GM19328 (cell line): ENCODE results near the gene MDN1.
"Not testable (repeated sequence)": the region's sequence is repeated elsewhere in the genome, so short reads cannot be mapped to it uniquely, and the experiment has no call there.

Experiments used
- ATAC-seq: cut with Tn5 transposase; IDR thresholded peaks from one replicate; pipeline ENCODE4 v1.9.1; 2021; ENCODE audit warnings: mild to moderate bottlenecking, moderate library complexity; ENCODE audit not compliant: unreplicated experiment

MDN1 gene

DNA sequence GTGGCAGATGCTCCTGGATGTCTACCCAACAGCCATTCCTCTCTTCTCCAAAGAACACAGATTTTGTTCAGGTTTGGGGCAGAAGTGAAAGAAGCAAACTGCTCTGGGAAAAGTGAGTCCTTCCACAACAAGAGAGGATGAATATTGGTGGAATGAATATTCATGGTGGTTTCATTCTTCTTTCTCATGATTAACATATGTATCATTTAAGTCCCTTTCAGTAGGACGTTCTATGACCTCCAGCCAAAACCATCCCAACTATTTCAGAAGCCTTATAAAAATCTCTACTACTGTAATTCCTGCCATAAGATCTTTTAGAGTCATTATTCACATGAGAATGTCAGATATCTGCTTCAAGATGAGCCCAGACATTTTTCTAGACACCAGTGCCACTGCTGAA, 44.4 kb downstream of the MDN1 start:
- no peak for ATAC-seq

DNA sequence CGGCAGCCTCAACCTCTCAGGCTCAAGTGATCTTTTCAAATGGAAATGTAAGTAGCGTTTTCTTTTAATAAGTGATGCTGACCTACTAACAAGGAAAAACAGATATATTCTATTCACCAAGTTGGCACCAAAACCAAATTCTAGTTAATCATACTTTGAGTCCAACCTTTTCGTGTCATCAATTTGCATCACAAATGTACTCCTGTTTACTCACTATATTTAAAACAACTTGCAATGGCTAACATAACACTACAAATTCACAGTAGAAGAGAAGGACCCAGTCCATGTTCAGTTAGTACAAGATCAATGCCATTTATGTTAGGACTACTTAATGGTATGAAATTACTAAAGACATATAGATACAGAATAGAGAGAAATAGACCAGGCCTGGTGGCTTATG, 50.0 kb downstream of the MDN1 start:
- ATAC-seq = no peak

DNA sequence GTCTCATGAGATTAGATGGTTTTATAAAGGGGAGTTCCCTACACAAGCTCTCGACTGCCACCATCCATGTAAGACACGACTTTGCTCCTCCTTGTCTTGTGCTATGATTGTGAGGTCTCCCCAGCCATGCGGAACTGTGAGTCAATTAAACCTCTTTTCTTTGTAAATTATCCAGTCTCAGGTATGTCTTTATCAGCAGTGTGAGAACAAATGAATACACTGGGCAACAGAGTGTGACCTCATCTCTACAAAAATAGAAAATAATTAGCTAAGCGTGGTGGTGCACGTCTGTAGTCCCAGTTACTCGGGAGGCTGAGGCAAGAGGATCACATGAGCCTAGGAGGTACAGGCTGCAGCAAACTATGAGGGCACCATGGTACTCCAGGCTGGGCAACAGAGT, 51.3 kb downstream of the MDN1 start:
- ATAC-seq = no peak

GRCh38 chr6:89763550-89763949, 56.0 kb downstream of the MDN1 start:
- ATAC-seq = no peak

DNA sequence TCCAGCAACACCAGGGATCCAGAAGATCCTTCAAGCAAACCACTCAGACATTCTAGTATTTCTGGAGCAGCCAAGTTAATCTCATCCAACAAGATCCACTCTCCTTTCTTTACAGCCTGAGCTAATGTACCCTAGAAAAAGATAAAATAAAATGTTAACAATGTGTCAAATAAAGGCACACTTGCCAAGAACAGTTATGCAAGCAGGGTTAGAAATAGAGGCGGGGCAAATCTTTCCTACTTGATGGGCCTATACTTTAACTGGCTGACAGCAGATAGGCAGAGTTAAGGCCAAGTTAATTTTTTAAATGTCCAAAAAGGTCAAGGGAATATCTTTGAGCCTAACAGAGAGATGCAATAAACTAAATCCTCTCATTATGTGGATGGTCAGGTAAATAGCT, 60.8 kb downstream of the MDN1 start:
- ATAC-seq = no peak

DNA sequence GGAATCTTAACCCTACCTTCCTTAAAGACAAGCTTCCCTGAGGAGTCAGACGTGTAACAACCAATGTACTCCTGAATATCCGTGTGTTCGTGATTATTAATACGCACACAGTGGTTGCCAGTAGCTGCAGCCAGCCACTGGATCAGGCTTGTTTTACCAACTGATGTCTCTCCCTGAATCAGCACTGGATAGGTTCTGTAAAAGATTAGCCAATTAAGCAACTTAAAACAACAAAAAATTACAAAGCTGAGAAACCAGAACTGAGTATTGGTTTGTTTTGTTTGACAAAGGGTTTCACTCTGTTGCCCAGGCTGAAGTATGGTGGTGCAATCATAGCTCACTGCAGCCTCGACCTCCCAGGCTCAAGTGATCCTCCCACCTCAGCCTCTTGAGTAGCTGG, 69.3 kb downstream of the MDN1 start:
- ATAC-seq = no peak

DNA sequence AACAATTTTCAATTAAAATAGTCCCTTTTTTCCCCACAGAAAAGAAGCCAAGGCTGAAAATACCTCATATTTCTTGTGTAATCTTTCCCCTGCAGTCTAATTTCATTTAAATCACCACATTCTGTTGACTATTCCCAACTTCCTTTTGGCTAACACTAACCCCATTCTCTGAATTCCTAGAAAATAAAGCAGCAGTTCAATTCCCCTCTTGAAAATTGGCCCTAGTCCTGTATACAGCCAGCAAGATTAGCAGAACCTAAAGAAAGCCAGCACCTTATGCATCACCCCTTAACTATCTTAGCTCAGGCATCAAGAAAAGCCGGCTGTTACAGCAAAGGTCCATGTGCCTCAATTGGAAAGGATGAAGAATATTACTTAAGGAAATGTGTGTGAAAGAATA, 69.7 kb downstream of the MDN1 start:
- ATAC-seq = no peak

- no peak for ATAC-seq
Observed at GRCh38 chr6:89745716-89746115, 73.9 kb downstream of the MDN1 start.

DNA sequence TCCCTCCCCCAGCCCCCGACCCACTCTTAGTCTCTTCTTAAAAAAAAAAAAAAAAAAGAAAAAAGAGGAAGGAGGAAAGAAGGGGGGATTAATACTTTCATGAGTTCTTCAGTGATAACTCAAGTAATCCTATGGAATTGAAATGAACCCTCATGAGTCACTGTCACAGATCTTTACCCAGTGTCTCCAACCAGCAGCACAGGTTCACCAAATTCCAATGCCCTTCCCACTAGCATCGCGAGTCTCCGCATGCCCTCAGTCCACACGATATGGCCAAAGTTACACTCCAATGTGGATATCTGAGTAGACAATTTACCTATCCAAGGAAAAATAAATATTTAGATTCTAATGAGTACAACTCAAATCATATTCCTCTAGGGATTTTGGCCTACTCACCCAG, 74.5 kb downstream of the MDN1 start:
- ATAC-seq = no peak

DNA sequence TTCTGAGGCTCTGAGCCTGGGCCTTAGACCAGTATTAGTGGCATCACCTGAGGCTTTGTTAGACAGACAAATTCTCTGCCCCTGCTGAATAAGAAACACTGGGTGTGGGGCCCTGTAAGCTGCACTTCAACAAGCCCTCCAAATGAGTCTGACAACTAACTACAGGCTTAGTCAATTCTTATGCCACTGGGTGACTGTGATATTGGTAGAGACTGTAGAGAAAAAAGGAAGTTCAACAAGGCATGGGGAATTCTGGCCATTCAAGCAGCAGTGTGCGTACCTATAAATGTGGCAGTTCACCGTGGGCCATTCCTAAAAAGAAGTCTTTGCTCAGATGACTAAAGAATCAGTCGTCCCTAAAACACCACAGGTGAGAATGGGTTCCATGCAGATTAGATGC, 82.7 kb downstream of the MDN1 start:
- no peak for ATAC-seq

GRCh38 chr6:89734526-89734925, 85.1 kb downstream of the MDN1 start:
- ATAC-seq = no peak

GRCh38 chr6:89731924-89732567, 87.5 kb downstream of the MDN1 start:
- ATAC-seq = no peak

DNA sequence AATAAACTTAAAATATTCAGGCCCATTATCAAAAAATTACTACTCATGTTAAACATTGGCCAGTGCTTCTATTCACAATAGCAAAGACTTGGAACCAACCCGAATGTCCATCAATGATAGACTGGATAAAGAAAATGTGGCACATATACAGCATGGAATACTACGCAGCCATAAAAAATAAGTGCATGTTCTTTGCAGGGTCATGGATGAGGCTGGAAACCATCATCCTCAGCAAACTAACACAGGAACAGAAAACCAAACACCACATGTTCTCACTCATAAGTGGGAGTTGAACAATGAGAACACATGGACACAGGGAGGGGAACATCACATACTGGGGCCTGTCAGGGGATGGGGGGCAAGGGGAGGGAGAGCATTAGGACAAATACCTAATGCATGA, 88.3 kb downstream of the MDN1 start:
- not testable (repeated sequence) for ATAC-seq

DNA sequence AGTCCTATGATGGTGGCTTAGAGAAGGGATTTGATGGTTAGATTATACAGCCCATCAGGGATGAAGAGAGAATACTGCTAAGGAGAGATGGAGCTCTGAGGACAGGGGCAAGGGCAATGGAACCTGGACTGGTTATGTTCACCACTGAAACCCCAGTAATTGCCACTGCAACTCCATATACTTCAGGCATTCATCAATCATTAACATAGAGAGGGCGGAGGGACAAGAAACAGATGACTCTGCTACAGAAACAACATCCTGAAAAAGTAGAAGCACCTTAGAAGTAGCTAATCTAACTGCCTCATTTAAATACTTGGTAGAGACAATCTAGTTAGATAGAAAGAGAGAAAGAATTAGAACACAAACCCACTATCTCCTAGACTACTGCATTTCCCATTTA, 89.8 kb downstream of the MDN1 start:
- no peak for ATAC-seq

- no peak for ATAC-seq
Observed at GRCh38 chr6:89727501-89727900, 92.1 kb downstream of the MDN1 start.

- no peak for ATAC-seq
Observed at GRCh38 chr6:89724981-89725380, 94.6 kb downstream of the MDN1 start.

- ATAC-seq = no peak
Observed at GRCh38 chr6:89723046-89723445, 96.5 kb downstream of the MDN1 start.

GRCh38 chr6:89716532-89716931, 103.1 kb downstream of the MDN1 start:
- ATAC-seq = no peak

GRCh38 chr6:89711801-89712200, 107.8 kb downstream of the MDN1 start:
- ATAC-seq = no peak

- ATAC-seq = no peak
Observed at GRCh38 chr6:89708316-89708715, 111.3 kb downstream of the MDN1 start.

- no peak for ATAC-seq
Observed at GRCh38 chr6:89707766-89708165, 111.8 kb downstream of the MDN1 start.

- ATAC-seq = no peak
Observed at GRCh38 chr6:89706121-89706520, 113.5 kb downstream of the MDN1 start.

- no peak for ATAC-seq
Observed at GRCh38 chr6:89703292-89703691, 116.3 kb downstream of the MDN1 start.
